Stimulated activated CD4-positive, alpha-beta T cell treated with anti-CD3 and anti-CD28 coated beads, Interleukin-15, amount 100 ng/mL, for 1 hour (primary cell): ENCODE results near the gene SCUBE2.
"Not testable (repeated sequence)": the region's sequence is repeated elsewhere in the genome, so short reads cannot be mapped to it uniquely, and the experiment has no call there.

Experiments used
- DNase-seq, 2 donors: peaks; one replicate each; pipeline ENCODE4 v3.0.0-alpha.2; 2020; ENCODE audit warnings: low read depth in 1 of 2, low spot score in 1 of 2

Gene SCUBE2

DNA sequence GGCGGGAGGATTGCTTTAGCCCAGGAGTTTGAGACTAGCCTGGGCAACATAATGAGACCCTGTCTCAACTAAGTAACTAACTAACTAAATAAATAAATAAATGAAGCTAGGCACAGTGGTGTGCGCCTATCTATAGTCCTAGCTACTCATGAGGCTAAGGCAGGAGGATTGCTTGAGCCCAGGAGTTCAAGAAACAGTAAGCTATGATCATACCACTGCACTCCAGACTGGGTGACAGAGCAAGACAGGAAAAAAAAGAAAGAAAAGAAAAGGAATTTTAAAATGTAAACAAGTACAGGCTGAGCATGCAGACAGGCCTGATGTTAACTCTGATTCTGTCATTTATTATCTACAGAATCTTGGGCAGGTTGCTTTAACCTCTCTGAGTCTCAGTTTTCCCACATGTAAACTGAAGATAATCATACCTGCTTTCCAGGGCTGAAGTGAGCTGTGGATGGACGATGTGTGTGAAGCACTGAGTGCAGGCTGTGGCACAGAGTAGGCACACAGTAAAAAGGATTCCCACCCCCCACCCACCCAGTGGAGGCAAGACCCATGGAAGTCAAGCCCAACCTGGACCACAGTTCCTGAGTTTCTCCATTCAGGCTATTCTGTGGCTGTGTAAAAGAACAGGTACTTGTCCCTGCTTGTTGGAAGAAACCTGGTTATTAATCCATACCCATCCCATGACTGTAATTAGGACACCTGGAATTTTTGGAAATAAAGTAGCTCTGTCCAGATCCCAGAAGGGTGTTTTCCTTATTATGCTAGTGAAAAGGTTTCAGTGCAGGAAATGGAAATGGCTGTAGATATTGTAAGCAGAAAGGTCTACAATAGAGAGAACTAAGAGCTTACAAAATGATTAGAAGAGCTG, 18.7 kb upstream of the SCUBE2 start:
- no peak for DNase-seq

- no peak for DNase-seq
Measured at GRCh38 chr11:9104580-9104979, 13.2 kb upstream of the SCUBE2 start.

DNA sequence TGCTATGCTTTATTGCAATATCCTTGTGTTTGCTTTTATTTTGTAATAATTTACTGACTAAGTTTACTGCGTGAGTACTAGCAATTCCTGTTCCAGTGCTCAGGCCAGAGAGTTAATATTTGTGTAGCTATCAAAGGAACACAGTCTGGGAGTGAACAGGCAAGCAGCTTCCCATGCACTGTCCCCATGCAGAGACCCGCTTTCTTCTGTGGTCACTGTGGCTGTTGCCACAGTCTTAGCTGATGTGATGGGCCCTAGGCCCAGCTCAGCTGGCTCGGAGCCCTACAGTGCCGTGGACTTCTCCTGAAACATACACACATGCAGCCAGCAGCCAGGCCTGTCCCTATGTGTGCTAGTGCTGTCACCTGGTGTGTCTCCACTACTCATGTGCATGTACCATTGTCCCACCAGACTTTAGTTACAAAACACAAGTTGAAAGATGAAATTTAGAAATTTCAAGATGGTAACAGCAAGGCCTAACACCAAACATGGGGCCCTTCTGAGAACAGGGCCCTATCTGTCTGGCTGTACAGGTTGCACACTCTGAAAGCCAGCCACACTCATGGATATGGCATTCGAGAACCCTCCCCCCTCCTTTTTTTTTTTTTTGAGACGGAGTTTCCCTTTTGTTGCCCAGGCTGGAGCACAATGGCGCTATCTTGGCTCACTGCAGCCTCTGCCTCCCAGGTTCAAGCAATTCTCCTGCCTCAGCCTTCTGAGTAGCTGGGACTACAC, 12.3 kb upstream of the SCUBE2 start:
- no peak for DNase-seq

DNA sequence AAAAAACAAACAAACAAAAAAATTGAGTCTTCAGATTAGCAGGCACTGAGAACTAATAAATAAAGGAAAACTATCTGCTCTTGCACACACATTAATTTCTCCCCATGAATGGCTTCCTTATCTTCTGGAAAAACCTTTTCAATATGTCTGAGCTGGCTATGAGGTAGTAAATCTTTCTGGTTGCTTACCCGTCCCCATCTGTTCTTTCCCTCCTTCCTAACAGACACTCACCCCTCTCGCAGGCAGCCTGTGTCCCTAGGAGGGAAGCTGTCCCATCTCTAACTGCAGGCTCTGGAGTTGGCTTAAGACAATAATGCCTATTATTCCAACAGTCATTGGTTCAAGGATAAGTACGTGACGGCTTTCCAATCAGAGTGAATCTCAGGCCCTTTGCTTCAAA, 8.2 kb upstream of the SCUBE2 start:
- no peak for DNase-seq

DNA sequence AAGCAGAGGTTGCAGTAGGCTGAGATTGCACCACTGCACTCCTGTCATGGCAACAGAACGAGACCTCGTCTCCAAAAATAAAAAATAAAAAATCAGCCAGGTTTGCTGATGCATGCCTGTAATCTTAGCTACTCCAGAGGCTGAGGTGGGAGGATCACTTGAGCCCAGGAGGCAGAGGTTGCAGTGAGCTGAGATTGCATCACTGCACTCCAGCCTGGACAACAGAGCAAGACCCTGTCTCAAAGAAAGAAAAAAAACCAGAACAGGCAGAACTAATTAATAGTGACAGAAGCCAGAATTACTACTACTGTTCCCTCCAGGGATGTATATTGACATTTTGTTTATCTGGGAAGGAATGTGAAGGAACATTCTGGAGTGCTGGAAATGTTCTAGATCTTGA, 7.1 kb upstream of the SCUBE2 start:
- not testable (repeated sequence) for DNase-seq

- not testable (repeated sequence) for DNase-seq
Measured at GRCh38 chr11:9097186-9097943, 6.0 kb upstream of the SCUBE2 start.

- DNase-seq = no peak
Measured at GRCh38 chr11:9096427-9096826, 5.0 kb upstream of the SCUBE2 start.

- DNase-seq = no peak
Measured at GRCh38 chr11:9095421-9095820, 4.0 kb upstream of the SCUBE2 start.

DNA sequence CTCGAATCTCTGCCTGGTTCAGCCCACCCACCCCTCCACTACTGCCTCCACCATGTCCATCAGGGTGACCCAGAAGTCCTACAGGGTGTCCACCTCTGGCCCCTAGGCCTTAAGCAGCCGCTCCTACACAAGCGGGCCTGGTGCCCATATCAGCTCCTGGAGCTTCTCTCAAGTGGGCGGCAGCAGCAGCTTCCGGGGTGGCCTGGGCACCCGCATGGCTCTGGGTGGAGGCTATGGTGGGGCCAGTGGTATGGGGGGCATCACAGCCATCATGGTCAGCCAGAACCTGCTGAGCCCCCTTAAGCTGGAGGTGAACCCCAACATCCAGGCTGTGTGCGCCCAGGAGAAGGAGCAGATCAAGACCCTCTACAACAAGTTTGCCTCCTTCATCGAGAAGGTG, 3.0 kb upstream of the SCUBE2 start:
- DNase-seq = no peak

DNA sequence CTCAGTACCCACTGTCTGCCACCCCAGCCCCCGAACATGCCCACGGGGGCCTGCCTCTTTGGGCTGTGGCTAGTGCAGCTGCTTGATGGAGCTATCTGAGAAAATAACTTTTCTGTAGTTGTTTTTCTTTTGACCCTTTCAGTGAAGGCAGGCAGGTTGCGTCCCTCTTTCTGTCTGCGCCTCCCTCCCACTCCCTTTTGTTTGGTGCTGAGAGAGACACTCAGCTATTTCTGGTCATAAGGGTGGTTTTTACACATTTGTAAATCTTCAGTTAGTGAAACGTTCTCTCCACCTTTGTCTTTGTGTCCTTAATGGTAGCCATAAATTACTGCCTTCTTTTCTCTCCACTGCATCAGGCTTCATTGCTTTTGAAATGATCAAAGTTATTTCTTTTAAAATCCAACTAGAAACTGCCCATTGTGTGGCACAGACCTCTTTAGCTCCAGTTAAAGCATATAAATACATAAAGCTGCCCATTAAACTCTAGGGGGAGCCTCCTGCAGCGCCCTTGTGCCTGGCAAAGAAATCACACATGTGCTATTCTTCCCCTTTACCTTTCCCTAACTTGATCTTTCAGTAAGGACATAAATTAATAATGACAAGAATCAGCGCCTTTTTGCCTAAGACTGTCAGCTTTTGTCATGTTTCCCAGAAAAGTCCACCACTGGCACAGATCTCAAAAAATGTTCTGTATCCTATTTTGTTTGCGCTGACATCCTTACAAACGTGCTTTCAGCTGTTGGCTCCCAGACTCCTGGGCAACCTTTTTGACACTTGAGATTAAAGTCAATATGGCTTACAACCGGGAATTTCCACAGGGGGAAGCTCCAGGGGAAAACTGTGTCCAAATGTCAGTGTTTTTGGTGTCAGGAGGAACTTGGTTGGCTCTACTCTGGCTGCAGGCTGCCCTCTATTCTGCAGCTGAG, 1.7 kb upstream of the SCUBE2 start:
- no peak for DNase-seq

DNA sequence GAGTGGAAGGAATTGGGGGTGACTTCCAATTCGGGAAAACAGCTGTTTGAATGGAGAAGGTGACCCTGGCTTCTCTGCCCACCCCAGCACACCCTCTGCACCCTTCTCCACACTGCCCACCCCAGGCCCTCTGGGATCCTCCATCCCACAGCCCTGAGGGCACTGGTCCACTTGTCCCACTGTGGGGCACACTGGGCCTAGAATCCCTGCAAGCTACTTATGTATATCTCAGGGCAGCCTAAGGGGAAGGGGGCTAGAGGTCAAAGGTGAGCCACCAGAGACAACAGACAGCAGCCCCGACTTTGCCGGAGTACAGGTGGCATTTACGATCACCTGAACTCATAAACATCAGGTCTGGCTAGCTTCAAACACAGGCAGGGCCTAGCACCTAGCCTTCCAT, 673 bp upstream of the SCUBE2 start:
- DNase-seq = no peak

DNA sequence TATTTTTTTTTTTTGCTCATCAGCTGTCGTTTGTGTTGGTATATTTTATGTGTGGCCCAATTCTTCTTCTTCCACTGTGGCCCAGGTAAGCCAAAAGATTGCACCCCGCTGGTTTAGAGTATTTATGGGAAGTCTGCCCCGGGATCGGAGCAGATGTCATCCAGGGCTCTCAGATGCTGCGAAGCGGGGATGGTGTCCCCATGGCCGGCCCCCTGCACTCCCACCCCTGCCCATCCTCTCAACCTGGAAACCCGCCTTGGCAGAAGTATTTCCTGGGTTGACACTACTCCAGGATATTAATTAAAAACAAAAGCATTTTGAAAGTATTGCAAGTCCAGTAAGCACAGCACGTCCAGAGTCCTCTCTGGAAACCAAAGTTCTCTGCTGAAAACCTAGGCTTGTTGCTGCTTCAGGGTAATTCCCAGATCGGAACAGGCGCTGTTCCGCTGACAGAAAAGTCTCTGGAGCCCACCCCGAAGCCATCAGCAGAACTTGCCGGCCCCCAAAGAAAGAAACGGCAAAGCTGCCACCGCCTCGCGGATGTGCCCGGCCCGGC, 833 bp downstream of the SCUBE2 start:
- DNase-seq = no peak

DNA sequence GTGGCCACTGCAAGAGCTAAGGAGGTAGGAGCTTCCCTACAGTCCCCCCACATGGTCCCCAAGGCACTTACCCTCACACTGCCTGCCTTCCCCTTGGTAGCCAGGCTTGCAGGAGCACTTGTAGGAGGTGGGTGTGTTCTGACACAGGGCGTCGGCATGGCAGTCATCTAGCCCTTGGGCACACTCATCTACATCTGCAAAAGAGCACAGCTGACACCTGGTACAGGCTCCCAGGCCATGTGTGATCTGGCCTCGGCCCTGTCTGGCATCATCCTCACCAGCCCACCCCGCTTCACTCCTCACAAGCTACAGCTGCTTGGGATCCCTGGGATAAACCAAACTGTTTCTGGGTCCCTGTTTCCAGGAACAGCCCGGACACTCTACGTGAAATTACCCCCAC, 1.8 kb downstream of the SCUBE2 start:
- DNase-seq = no peak

DNA sequence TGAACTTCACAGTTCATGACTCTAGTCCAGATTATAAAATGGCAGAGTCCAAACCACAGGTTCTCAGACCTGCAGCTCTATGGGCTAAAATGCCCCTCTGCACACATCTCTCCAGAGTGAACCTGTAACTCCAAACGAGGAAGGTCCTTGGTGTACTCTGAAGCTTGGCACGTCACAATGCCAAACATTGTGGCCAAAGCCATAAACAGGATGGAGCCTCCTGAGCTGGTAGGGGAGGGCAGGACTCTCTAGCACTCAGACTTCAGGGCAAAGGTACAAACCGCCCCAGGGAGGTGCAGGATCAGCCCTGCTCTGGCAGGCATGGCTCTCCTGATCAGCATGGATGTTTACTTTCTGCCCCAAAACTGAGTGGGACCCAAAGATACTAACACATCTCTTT, 2.3 kb downstream of the SCUBE2 start:
- DNase-seq = no peak

DNA sequence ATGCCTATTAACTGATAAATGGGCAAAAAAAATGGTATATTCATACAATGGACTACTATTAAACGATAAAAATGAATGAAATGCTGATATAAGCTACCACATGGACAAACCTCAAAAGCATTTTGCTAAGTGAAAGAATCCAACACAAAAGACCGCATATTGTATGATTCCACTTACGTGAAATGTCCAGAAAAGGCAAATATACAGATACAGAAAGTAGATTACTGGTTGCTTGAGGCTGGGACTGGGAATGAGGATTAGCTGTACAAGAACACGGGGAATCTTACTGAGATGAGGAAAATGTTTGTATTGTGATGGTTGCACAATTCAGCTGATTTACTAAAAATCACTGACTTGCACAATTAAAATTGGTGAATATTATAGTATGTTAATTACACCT, 8.8 kb downstream of the SCUBE2 start:
- DNase-seq = no peak

DNA sequence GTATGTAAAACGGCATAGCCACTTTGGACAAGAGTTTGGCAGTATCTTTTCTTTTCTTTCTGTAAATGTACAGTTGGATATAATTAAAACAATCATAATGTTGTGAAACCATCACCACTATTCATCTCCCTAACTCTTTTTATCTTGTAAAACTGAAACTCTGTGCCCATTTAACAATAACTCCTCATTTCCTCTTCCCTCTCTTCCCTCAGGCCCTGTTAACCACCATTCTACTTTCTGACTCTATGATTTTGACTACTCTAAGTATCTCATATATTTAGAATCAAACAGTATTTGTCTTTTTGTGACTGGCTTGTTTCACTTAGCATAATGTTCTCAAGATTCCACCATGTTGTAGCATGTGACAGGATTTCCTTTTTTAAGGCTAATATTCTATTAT, 10.2 kb downstream of the SCUBE2 start:
- DNase-seq = no peak

GRCh38 chr11:9078113-9079086, 13.0 kb downstream of the SCUBE2 start:
- DNase-seq = no peak

- DNase-seq = no peak
Measured at GRCh38 chr11:9077164-9077563, 14.2 kb downstream of the SCUBE2 start.

DNA sequence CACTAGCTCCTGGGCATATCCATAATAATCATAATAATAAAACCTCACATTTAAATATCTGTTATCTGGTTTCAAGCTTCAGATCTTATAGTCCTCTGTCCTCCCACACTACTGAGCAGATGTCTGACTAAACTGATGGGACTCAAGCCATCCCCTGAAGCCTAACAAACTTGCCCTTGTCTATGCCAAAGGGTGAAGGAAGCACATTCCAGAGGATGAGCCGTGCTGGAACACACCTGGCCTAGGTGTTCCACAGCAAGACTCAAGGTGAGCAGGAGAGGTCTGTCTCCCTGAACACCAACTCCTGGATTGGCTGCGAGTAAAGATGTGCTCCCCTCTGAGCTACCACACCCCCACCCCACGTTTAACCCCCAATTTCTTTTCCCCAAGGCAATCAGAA, 14.7 kb downstream of the SCUBE2 start:
- no peak for DNase-seq
